Activated T-helper 17 cell treated with anti-CD3 and anti-CD28 coated beads, Interleukin-2, amount 50 U/mL, for 72 hours (primary cell): Measurements from ENCODE around the gene CCDC85C. TPM values are rescaled to one million over a fixed set of nuclear protein-coding genes. Genes with fewer than 3 reads are reported as not detected.

Experiments used
- ATAC-seq: fragments of 150-1000 bp; cut with Tn5 transposase; replicated peaks from 2 replicates; pipeline ENCODE4 v1.10.0; 2021; ENCODE audit warnings: mild to moderate bottlenecking, moderate library complexity
- H3K27ac Mint-ChIP-seq: one replicate; pipeline ENCODE4 v1.8.0; 2022; ENCODE audit warnings: mixed read lengths
- H3K27me3 Mint-ChIP-seq: one replicate; pipeline ENCODE4 v1.8.0; 2022; ENCODE audit warnings: mixed read lengths
- H3K36me3 Mint-ChIP-seq: one replicate; pipeline ENCODE4 v1.8.0; 2022; ENCODE audit warnings: low read depth, mild to moderate bottlenecking, mixed read lengths
- H3K4me1 Mint-ChIP-seq: one replicate; pipeline ENCODE4 v1.8.0; 2022; ENCODE audit warnings: mixed read lengths
- H3K4me3 Mint-ChIP-seq: one replicate; pipeline ENCODE4 v1.8.0; 2022; ENCODE audit warnings: mild to moderate bottlenecking, mixed read lengths
- H3K9me3 Mint-ChIP-seq: one replicate; pipeline ENCODE4 v1.8.0; 2022; ENCODE audit warnings: mixed read lengths
- total RNA-seq, 2 donors: library from RNA; stranded (reverse); gene quantifications; one replicate each; pipeline ENCODE4 v1.2.3, GENCODE V29; 2022

Gene CCDC85C
- total RNA-seq, 2 donors from 2014 or later = 2.8 to 3.4 TPM

DNA sequence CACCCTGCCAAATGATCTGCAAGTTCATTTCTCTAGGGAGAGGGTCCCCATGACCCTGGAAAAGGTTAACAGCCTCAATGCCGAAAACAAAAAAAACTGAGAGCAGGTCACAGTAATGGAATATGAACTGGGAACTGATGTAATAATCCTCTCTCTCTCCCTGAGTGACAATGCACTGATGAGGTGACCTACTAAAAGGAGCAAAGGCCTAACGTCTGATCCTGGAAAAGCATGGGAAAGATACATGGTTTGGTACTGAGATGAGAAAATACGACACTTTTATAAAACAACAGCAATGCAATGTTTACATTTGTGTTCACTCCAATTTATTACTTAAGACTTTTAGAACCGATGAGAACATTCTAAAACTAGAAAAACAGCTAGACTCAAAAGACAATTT lies 151.0 kb downstream of the CCDC85C start:
- Mint-ChIP-seq H3K4me1 (no peaks in the 10 kb centered on the region), H3K27me3 (no peaks in the 10 kb centered on the region), H3K9me3 (no peaks in the 10 kb centered on the region), H3K4me3 (no peak overlapping the region), H3K27ac (no peak overlapping the region), H3K36me3 (peaks cover 88% of the 10 kb centered on the region)
- ATAC-seq = no peak

DNA sequence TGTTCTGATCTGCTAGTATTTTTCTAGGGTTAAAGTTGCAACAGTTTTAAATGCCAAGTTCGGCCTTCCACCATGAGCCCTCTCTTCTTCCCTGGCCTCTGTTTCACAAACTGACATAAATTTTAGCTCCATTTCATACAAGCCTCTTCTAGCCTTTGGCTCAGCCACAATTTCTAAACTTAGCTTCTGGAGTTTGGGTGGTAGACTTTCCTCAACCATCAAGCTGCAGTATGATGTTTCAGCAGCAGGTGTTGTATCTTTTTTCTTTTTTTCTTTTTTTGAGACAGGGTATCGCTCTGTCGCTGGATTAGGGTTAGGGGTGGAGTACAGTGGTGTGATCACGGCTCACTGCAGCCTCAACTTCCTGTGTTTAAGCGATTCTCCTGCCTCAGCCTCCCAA lies 152.8 kb downstream of the CCDC85C start:
- Mint-ChIP-seq H3K36me3 (peaks cover 88% of the 10 kb centered on the region), H3K9me3 (no peaks in the 10 kb centered on the region), H3K27ac (no peak overlapping the region), H3K4me3 (no peak overlapping the region), H3K4me1 (no peaks in the 10 kb centered on the region), H3K27me3 (no peaks in the 10 kb centered on the region)
- no peak for ATAC-seq

DNA sequence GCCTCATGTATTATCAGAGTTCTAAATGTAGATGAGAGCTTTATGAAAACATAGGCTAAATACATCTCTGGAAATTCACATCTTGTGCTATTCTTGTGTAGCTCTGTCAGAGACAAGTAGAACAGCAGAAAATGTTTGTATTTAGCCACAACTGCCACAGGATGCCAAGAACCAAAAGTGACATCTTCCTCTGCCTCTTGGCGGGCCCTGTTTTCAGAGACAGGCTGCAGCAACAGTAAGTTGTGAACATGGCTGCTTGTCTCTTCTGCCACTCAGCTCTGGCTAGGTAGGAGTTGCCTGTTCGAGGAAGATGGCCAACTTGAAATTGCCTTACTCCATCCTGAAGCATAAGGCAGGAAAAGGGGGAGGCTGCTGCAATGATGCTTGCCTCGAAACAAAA lies 153.7 kb downstream of the CCDC85C start:
- no peak overlapping the region for H3K27ac Mint-ChIP-seq
- no peaks in the 10 kb centered on the region for H3K27me3 Mint-ChIP-seq
- H3K9me3 Mint-ChIP-seq = no peaks in the 10 kb centered on the region
- H3K36me3 Mint-ChIP-seq = peaks cover 89% of the 10 kb centered on the region
- no peaks in the 10 kb centered on the region for H3K4me1 Mint-ChIP-seq
- H3K4me3 Mint-ChIP-seq = no peak overlapping the region
- no peak for ATAC-seq

Other genes with a start within 250 kb of the CCDC85C start
- 10 to 100 TPM; 32.8 to 53.2 TPM for gene SETD3, start 123.3 kb downstream of the CCDC85C start, total RNA-seq
- 10 to 100 TPM; 65.7 to 89.0 TPM for gene CCNK, start 122.8 kb downstream of the CCDC85C start, total RNA-seq
- under 1 TPM in 1 of 2 donors, not detected in 1; 0.19 TPM for gene HHIPL1, start 40.9 kb upstream of the CCDC85C start, total RNA-seq
- under 1 TPM; 0.04 to 0.16 TPM for gene CYP46A1, start 80.1 kb upstream of the CCDC85C start, total RNA-seq
- 1 to 10 TPM in 1 of 2 donors, under 1 TPM in 1; 0.54 to 3.6 TPM for gene EML1, start 189.2 kb upstream of the CCDC85C start, total RNA-seq